HepG2 (cell line): ENCODE measurements around the gene SEC61B. TPM values are rescaled to one million over a fixed set of nuclear protein-coding genes. Genes with fewer than 3 reads are reported as not detected.

Experiments
- AGO1 ChIP-seq: fragments of 200-400 bp; formaldehyde crosslinking; IDR thresholded peaks from 2 replicates; pipeline ENCODE4 v1.6.1; 2017; ENCODE audit warnings: mild to moderate bottlenecking, low read depth, low read length, moderate library complexity; ENCODE audit not compliant: poor library complexity, severe bottlenecking
- CHD2 ChIP-seq: IDR thresholded peaks from 2 replicates; pipeline ENCODE4 v1.6.1; 2011; ENCODE audit warnings: low read depth, low read length, improper control_type of control experiment
- EP300 ChIP-seq, 3 experiments: sonication (generic) in 1 of 3; formaldehyde crosslinking in 1 of 3; IDR thresholded peaks; 2 replicates each; pipeline versions ENCODE4 v1.5.1 to v1.6.1; 2011 to 2020; ENCODE audit warnings: low read depth in 2 of 3, low read length in 2 of 3, borderline replicate concordance in 1 of 3, improper control_type of control experiment in 1 of 3, mild to moderate bottlenecking in 1 of 3, missing genetic modification reagents in 1 of 3, moderate library complexity in 1 of 3
- EZH2 ChIP-seq: conservative IDR thresholded peaks from 2 replicates; pipeline ENCODE4 v1.6.1; 2012; ENCODE audit warnings: mild to moderate bottlenecking, low read depth, low read length, moderate library complexity
- GATAD1 ChIP-seq: IDR thresholded peaks from 2 replicates; pipeline ENCODE4 v1.6.1; 2016; ENCODE audit warnings: missing genetic modification reagents, missing compliant biosample characterization
- GLMP ChIP-seq: sonication (generic); formaldehyde crosslinking; IDR thresholded peaks from 2 replicates; pipeline ENCODE4 v1.9.0; 2021; ENCODE audit warnings: missing genetic modification reagents, mild to moderate bottlenecking, borderline replicate concordance
- MTF1 ChIP-seq: sonication (generic); formaldehyde crosslinking; IDR thresholded peaks from 2 replicates; pipeline ENCODE4 v1.5.0; 2020; ENCODE audit warnings: missing genetic modification reagents
- NAIF1 ChIP-seq: sonication (generic); formaldehyde crosslinking; IDR thresholded peaks from 2 replicates; pipeline ENCODE4 v1.5.0; 2020; ENCODE audit warnings: mild to moderate bottlenecking, missing genetic modification reagents, borderline replicate concordance
- POLR2A ChIP-seq, 2 experiments: IDR thresholded peaks; 2 replicates each; pipeline ENCODE4 v1.6.1; 2011; ENCODE audit warnings: low read depth in 2 of 2, low read length in 2 of 2, mild to moderate bottlenecking in 1 of 2, moderate library complexity in 1 of 2; ENCODE audit not compliant: insufficient read depth in 1 of 2
- REPIN1 ChIP-seq: sonication (generic); formaldehyde crosslinking; IDR thresholded peaks from 2 replicates; pipeline ENCODE4 v1.8.0; 2022; ENCODE audit warnings: missing genetic modification reagents, low read depth, mild to moderate bottlenecking, borderline replicate concordance
- SATB2 ChIP-seq: sonication (generic); formaldehyde crosslinking; IDR thresholded peaks from 2 replicates; pipeline ENCODE4 v1.5.0; 2020; ENCODE audit warnings: missing genetic modification reagents
- SETDB1 ChIP-seq: sonication (generic); formaldehyde crosslinking; IDR thresholded peaks from 2 replicates; pipeline ENCODE4 v1.5.1; 2020; ENCODE audit warnings: missing genetic modification reagents, mild to moderate bottlenecking, borderline replicate concordance
- TRIM24 ChIP-seq: sonication (generic); formaldehyde crosslinking; IDR thresholded peaks from 2 replicates; pipeline ENCODE4 v1.8.0; 2022; ENCODE audit warnings: mild to moderate bottlenecking, missing genetic modification reagents
- ZNF121 ChIP-seq: sonication (generic); formaldehyde crosslinking; IDR thresholded peaks from 2 replicates; pipeline ENCODE4 v1.5.0; 2020; ENCODE audit warnings: mild to moderate bottlenecking, missing genetic modification reagents
- ZNF335 ChIP-seq: sonication (generic); formaldehyde crosslinking; IDR thresholded peaks from 2 replicates; pipeline ENCODE4 v1.4.0; 2020; ENCODE audit warnings: missing genetic modification reagents
- ZNF446 ChIP-seq: sonication (generic); formaldehyde crosslinking; IDR thresholded peaks from 2 replicates; pipeline ENCODE4 v1.5.0; 2020; ENCODE audit warnings: mild to moderate bottlenecking, missing genetic modification reagents
- ZNF564 ChIP-seq: sonication (generic); formaldehyde crosslinking; IDR thresholded peaks from 2 replicates; pipeline ENCODE4 v1.8.1; 2023; ENCODE audit warnings: mild to moderate bottlenecking, missing genetic modification reagents
- ZNF670 ChIP-seq: sonication (generic); formaldehyde crosslinking; IDR thresholded peaks from 2 replicates; pipeline ENCODE4 v1.8.0; 2022; ENCODE audit warnings: mild to moderate bottlenecking, missing genetic modification reagents, borderline replicate concordance
- ZNF709 ChIP-seq: sonication (generic); formaldehyde crosslinking; IDR thresholded peaks from 2 replicates; pipeline ENCODE4 v1.5.0; 2020; ENCODE audit warnings: mild to moderate bottlenecking, missing genetic modification reagents
- ZNF724P ChIP-seq: sonication (generic); formaldehyde crosslinking; IDR thresholded peaks from 2 replicates; pipeline ENCODE4 v1.8.0; 2022; ENCODE audit warnings: missing genetic modification reagents, borderline replicate concordance
- ZNF839 ChIP-seq: sonication (generic); formaldehyde crosslinking; IDR thresholded peaks from 2 replicates; pipeline ENCODE4 v1.4.0; 2020; ENCODE audit warnings: missing genetic modification reagents, mild to moderate bottlenecking, borderline replicate concordance
- polyA plus RNA-seq, 8 experiments: library from polyadenylated mRNA; depleted of rRNA in 3 of 8; stranded (reverse) in 7 of 8; unstranded in 1 of 8; fragments of >200 nt; fragmentation: Illumina TruSeq in 4 of 8; extraction: Trizol in 4 of 8; gene quantifications; 2 replicates each; pipeline versions ENCODE4 v1.2.1 to v1.2.3, GENCODE V29; 2011 to 2016; ENCODE audit warnings: low read depth in 4 of 8, missing spikeins in 1 of 8, mixed read lengths in 1 of 8; ENCODE audit not compliant: insufficient read depth in 1 of 8
- total RNA-seq, 5 experiments: library from RNA; depleted of rRNA; stranded (reverse); fragments of >200 nt; fragmentation: Illumina TruSeq; extraction: Trizol; gene quantifications; 2 replicates each; pipeline ENCODE4 v1.2.3, GENCODE V29; 2016; ENCODE audit warnings: low read depth in 1 of 5
- TF ChIP-seq, protein P1 (sequence below): sonication (generic); formaldehyde crosslinking; conservative IDR thresholded peaks from 2 replicates; pipeline ENCODE4 v1.4.0; 2020; ENCODE audit warnings: mild to moderate bottlenecking, missing genetic modification reagents, moderate library complexity
- TF ChIP-seq, protein P2 (sequence below): sonication (generic); formaldehyde crosslinking; IDR thresholded peaks from 2 replicates; pipeline ENCODE4 v1.8.1; 2023; ENCODE audit warnings: mild to moderate bottlenecking, missing genetic modification reagents, borderline replicate concordance
- TF ChIP-seq, protein P3 (sequence below): sonication (generic); formaldehyde crosslinking; IDR thresholded peaks from 2 replicates; pipeline ENCODE4 v1.4.0; 2020; ENCODE audit warnings: missing genetic modification reagents

Gene SEC61B
- total and polyA plus RNA-seq, 2 of the 13 experiments (the other 11 are each of a cell fraction or from before 2014, with no cell fraction given): 191 to 368 TPM

- TF ChIP-seq AGO1: no peak
- TF ChIP-seq, protein P1, sequence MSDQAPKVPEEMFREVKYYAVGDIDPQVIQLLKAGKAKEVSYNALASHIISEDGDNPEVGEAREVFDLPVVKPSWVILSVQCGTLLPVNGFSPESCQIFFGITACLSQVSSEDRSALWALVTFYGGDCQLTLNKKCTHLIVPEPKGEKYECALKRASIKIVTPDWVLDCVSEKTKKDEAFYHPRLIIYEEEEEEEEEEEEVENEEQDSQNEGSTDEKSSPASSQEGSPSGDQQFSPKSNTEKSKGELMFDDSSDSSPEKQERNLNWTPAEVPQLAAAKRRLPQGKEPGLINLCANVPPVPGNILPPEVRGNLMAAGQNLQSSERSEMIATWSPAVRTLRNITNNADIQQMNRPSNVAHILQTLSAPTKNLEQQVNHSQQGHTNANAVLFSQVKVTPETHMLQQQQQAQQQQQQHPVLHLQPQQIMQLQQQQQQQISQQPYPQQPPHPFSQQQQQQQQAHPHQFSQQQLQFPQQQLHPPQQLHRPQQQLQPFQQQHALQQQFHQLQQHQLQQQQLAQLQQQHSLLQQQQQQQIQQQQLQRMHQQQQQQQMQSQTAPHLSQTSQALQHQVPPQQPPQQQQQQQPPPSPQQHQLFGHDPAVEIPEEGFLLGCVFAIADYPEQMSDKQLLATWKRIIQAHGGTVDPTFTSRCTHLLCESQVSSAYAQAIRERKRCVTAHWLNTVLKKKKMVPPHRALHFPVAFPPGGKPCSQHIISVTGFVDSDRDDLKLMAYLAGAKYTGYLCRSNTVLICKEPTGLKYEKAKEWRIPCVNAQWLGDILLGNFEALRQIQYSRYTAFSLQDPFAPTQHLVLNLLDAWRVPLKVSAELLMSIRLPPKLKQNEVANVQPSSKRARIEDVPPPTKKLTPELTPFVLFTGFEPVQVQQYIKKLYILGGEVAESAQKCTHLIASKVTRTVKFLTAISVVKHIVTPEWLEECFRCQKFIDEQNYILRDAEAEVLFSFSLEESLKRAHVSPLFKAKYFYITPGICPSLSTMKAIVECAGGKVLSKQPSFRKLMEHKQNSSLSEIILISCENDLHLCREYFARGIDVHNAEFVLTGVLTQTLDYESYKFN (CRISPR knock-in tag): no peak; the same call in 1 of the 2 replicates
- TF ChIP-seq ZNF670: no peak
- no peak for TF ChIP-seq ZNF446 (CRISPR knock-in tag)
- 0 out of 2 replicates have a peak, but pooled peaks have one; percentile 29 for TF ChIP-seq CHD2
- TF ChIP-seq SETDB1 (CRISPR knock-in tag): no peak
- peak; percentile 76 for TF ChIP-seq ZNF564
- TF ChIP-seq ZNF121 (CRISPR knock-in tag): 0 out of 2 replicates have a peak, but pooled peaks have one; percentile 47
- TF ChIP-seq, protein P2, sequence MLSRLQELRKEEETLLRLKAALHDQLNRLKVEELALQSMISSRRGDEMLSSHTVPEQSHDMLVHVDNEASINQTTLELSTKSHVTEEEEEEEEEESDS (CRISPR knock-in tag): peak; percentile 29; the same call in 1 of the 2 replicates
- TF ChIP-seq REPIN1 (CRISPR knock-in tag): no peak
- TF ChIP-seq POLR2A (IDR thresholded peaks at IDR 0.05; ENCODE audit: insufficient read depth in 1 of 2, low read depth in 2 of 2, low read length in 2 of 2): peak; percentile 96
- peak; percentile 100 for TF ChIP-seq ZNF335 (CRISPR knock-in tag)
- no peak for TF ChIP-seq TRIM24 (CRISPR knock-in tag)
- no peak for TF ChIP-seq MTF1 (CRISPR knock-in tag)
- 0 out of 2 replicates have a peak, but pooled peaks have one; percentile 41 for TF ChIP-seq SATB2
- no peak for TF ChIP-seq EZH2
- TF ChIP-seq, protein P3, sequence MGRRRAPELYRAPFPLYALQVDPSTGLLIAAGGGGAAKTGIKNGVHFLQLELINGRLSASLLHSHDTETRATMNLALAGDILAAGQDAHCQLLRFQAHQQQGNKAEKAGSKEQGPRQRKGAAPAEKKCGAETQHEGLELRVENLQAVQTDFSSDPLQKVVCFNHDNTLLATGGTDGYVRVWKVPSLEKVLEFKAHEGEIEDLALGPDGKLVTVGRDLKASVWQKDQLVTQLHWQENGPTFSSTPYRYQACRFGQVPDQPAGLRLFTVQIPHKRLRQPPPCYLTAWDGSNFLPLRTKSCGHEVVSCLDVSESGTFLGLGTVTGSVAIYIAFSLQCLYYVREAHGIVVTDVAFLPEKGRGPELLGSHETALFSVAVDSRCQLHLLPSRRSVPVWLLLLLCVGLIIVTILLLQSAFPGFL: no peak
- TF ChIP-seq ZNF839 (CRISPR knock-in tag): no peak
- TF ChIP-seq ZNF724P (CRISPR knock-in tag): peak; percentile 92; the same call in 1 of the 2 replicates
- TF ChIP-seq ZNF709 (CRISPR knock-in tag): peak; percentile 41
- TF ChIP-seq EP300 (IDR thresholded peaks at IDR 0.05; ENCODE audit: low read depth in 2 of 2, low read length in 2 of 2): 0 out of 4 replicates have a peak, but pooled peaks of 1 of the 2 experiments have one; percentile 19
- TF ChIP-seq EP300 (CRISPR knock-in tag; IDR thresholded peaks at IDR 0.05; ENCODE audit: borderline replicate concordance): no peak
- TF ChIP-seq NAIF1 (CRISPR knock-in tag): peak; percentile 62; the same call in 1 of the 2 replicates
- no peak for TF ChIP-seq GLMP (CRISPR knock-in tag)
- TF ChIP-seq GATAD1 (CRISPR knock-in tag): peak; percentile 88
Observed at GRCh38 chr9:99221621-99222415, at the start of gene SEC61B, which contains the start of gene ALG2 (continued).
